NCI-H2081 (cell line): ENCODE results near the gene KLRC1.
"Not testable (repeated sequence)": the region's sequence is repeated elsewhere in the genome, so short reads cannot be mapped to it uniquely, and the experiment has no call there.

Experiments used
- DNase-seq, 2 experiments: peaks; one replicate each; lab custom pipeline; 2025; lab: John Stamatoyannopoulos, UW

Gene KLRC1

DNA sequence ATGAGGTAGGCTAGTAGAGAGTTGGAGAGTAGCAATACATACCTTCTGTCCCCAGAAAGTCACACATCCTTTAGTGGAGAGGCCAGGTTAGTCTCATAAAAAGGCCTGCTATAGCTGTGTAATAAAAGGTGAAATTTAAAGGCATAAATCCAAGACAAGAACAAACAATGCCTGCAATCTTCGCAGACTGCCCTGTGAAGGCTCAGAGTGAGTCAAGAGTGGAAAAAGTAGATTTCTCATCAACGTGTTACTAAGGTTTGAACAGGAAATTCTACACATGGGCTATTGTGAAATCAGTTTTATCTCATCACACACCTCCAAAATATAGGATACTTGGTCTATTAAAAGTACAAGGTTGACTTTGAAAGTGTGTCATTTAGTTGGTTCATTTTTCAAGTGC lies at the start of gene KLRC1:
KLRC1 (minus strand) TSS at position 222 of the 400 bp plus-strand sequence. CDS start 2,221 bp downstream, outside the sequence.
- DNase-seq = no peak

- DNase-seq = no peak
Observed at GRCh38 chr12:10501030-10501429, 47.9 kb upstream of the KLRC1 start.

DNA sequence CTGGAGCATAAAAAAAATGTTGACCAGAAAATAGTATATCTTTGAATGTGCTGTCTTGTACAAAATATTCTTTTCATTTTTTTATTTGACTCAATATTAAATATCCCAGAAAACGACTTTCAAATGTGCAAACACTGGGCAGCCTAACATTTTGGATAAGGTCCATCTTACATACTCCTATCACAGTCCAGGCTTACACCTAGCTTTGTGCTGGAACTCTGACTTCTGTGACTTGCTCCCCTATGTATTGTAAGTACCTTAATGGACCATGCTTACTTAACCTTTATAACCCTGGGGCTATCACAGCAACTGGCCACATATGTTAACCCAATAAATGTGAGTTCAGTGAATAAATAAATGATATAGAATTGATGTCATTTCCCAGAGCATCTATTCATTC lies 44.9 kb upstream of the KLRC1 start:
- DNase-seq = no peak

GRCh38 chr12:10497602-10498001 lies 44.4 kb upstream of the KLRC1 start:
- DNase-seq = no peak

GRCh38 chr12:10491766-10492165 lies 38.6 kb upstream of the KLRC1 start:
- DNase-seq = no peak

- DNase-seq = not testable (repeated sequence)
Observed at GRCh38 chr12:10487328-10487727, 34.2 kb upstream of the KLRC1 start.

GRCh38 chr12:10481901-10482300 lies 28.7 kb upstream of the KLRC1 start:
- not testable (repeated sequence) for DNase-seq

DNA sequence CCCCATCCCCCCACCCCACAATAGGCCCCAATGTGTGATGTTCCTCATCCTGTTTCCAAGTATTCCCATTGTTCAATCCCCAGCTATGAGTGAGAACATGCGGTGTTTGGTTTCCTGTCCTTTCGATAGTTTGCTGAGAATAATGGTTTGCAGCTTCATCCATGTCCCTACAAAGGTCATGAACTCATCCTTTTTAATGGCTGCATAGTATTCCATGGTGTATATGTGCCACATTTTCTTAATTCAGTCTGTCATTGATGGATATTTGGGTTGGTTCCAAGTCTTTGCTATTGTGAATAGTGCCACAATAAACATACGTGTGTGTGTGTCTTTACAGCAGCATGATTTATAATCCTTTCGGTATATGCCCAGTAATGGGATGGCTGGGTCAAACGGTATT lies 19.6 kb upstream of the KLRC1 start:
- DNase-seq = not testable (repeated sequence)

GRCh38 chr12:10469701-10470100 lies 16.5 kb upstream of the KLRC1 start:
- no peak for DNase-seq

GRCh38 chr12:10466311-10466710 lies 13.1 kb upstream of the KLRC1 start:
- DNase-seq = no peak

- DNase-seq = no peak
Observed at GRCh38 chr12:10457760-10458159, 4.6 kb upstream of the KLRC1 start.

DNA sequence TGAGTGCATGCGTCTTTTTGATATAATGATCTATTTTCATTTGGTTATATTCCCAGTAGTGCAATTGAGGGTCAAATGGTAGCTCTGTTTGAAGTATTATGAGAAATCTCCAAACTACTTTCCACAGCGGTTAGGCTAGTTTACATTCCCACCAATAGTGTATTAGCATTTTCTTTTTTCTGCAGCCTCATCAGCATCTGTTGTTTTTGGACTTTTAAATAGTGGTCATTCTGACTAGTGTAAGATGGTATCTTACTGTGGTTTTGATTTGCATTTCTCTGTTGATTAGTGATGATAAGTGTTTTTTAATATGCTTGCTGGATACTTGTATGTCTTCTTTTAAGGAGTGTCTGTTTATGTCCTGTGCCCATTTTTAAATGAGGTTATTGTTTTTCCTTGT lies 3.7 kb upstream of the KLRC1 start:
- DNase-seq = no peak

GRCh38 chr12:10455766-10456165 lies 2.6 kb upstream of the KLRC1 start:
- DNase-seq = no peak

- no peak for DNase-seq
Observed at GRCh38 chr12:10454531-10454930, 1.4 kb upstream of the KLRC1 start.

GRCh38 chr12:10448236-10448635 lies 4.9 kb downstream of the KLRC1 start:
- DNase-seq = no peak

DNA sequence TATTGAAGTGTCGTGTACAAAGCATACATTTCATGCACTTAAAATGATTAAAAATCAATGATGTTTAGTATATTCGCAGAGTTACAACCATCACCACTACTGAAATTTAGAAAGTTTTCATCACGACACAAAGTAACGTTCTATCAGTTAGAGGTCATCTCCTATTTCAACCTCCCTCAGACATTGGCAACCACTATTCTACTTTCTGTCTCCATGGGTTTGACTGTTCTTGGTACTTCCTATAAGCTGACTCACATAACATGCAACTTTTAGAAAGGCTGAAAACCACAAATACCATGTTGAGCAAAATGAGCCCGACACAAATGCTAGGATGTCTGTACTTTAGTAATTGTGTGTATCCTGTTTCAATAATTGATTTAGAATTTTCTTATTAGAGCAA lies 7.1 kb downstream of the KLRC1 start:
- DNase-seq = not testable (repeated sequence)

- DNase-seq = not testable (repeated sequence)
Observed at GRCh38 chr12:10441144-10441543, 12.0 kb downstream of the KLRC1 start.

GRCh38 chr12:10439608-10440274 lies 13.4 kb downstream of the KLRC1 start:
- peak in 1 of 2 experiments; percentile 21 for DNase-seq

DNA sequence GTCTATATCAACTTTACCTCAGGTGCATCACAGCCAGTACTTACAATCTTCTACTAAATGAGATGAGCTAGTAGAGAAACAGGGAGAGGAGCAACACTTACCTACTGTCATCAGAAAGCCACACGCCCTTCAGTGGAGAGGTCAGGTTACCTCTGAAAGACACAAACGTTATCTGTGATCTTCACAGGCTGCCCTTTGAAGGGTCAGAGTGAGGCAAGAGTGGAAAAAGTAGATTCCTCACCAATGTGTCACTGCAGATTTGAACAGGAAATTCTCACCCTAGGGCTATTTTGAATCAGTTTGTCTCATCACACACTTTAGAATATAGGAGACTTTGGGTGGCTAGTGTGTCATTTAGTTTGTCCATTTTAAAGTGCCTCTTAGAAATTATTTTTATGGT lies 15.6 kb downstream of the KLRC1 start:
- DNase-seq = not testable (repeated sequence)

DNA sequence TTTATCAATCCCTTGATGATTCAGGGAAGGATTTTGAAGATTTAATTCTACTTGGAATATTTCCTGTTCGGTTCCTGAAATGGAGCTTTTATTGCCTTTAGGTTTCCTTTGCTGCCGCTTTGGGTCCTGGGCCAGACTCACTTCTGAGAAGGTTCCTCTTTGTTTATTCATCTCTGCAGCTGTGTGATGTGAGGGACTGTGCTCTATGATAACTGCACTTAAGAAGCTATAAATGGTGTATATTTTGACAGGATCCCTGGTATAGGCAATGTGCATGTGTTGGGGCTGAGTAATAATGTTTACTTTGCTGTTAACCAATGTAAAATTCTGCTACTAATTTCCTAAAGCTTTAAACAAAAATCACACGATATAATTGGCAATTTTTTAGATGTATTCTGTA lies 17.4 kb downstream of the KLRC1 start, which contains the start of gene KLRC2:
KLRC2 (minus strand) TSS at position 195 of the 400 bp plus-strand sequence; CDS start at position 171, 24 bp downstream.
- peak in 1 of 2 experiments; percentile 21 for DNase-seq

DNA sequence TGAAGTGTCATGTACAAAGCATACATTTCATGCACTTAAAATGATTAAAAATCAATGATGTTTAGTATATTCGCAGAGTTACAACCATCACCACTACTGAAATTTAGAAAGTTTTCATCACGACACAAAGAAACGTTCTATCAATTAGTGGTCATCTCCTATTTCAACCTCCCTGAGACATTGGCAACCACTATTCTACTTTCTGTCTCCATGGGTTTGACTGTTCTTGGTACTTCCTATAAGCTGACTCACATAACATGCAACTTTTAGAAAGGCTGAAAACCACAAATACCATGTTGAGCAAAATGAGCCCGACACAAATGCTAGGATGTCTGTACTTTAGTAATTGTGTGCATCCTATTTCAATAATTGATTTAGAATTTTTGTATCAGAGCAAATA lies 22.6 kb downstream of the KLRC1 start:
- not testable (repeated sequence) for DNase-seq

- DNase-seq = not testable (repeated sequence)
Observed at GRCh38 chr12:10425938-10426337, 27.2 kb downstream of the KLRC1 start.

DNA sequence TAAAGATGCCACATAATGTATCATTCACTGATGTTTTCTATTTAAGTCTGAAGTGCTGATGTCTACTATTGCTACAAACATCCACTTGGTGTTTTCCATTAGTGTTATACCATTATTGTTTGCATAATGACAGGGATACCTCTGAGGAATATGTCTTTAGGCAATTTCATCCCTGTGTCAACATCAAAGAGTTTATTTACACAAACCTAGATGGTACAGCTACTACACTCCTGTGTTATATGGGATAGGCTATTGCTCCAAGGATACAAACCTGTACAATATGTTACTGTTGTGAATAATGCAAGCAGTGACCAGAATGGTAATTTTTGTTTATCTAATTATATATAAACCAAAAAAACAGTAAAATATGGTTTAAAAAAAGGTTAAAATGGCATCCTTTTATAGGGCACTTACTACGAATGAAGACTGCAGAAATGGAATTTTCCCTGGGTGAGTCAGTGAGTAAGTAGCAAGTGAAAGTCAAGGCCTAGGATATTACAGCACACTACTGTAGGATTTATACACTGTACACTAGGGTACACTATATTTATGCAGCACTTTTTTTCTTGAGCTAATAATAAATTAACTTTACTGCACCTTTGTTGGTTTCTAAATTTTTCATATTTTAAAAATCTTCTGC lies 28.8 kb downstream of the KLRC1 start:
- not testable (repeated sequence) for DNase-seq
